ENCODE measurements around the gene ZP1.

- TF ChIP-seq, protein P1, sequence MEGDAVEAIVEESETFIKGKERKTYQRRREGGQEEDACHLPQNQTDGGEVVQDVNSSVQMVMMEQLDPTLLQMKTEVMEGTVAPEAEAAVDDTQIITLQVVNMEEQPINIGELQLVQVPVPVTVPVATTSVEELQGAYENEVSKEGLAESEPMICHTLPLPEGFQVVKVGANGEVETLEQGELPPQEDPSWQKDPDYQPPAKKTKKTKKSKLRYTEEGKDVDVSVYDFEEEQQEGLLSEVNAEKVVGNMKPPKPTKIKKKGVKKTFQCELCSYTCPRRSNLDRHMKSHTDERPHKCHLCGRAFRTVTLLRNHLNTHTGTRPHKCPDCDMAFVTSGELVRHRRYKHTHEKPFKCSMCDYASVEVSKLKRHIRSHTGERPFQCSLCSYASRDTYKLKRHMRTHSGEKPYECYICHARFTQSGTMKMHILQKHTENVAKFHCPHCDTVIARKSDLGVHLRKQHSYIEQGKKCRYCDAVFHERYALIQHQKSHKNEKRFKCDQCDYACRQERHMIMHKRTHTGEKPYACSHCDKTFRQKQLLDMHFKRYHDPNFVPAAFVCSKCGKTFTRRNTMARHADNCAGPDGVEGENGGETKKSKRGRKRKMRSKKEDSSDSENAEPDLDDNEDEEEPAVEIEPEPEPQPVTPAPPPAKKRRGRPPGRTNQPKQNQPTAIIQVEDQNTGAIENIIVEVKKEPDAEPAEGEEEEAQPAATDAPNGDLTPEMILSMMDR (conservative IDR thresholded peaks at IDR 0.05; ENCODE audit: low read depth, low read length), result no peak
- TF ChIP-seq EZH2 (IDR thresholded peaks at IDR 0.05; ENCODE audit: borderline replicate concordance, low read depth, low read length, poor library complexity, severe bottlenecking), result no peak
These were observed 1.5 kb downstream of the ZP1 start for GRCh38 chr11:60868682-60869450.

Measured in A673 (cell line).